MCF 10A (cell line): ENCODE measurements around the gene HOXC4. TPM values are rescaled to one million over a fixed set of nuclear protein-coding genes. Genes with fewer than 3 reads are reported as not detected.

Experiments
- BruUV-seq: library from RNA; stranded (reverse); fragments of 400-500 nt; replicated peaks from 2 replicates; lab custom pipeline; 2021; lab: Mats Ljungman, UMichigan
- CTCF ChIA-PET: fragments of 300-600 bp; sonication (Branson Sonifier 250); formaldehyde crosslinking; extraction: SDS; loops from one replicate; lab custom pipeline; 2021; ENCODE audit warnings: antibody characterized with exemption, inconsistent platforms; lab: Yijun Ruan, JAX
- POLR2A ChIA-PET: fragments of 300-600, 350-650 bp; sonication (Branson Sonifier 250); formaldehyde crosslinking; extraction: SDS; loops from one replicate; lab custom pipeline; 2020; ENCODE audit warnings: antibody characterized with exemption, inconsistent platforms; lab: Yijun Ruan, JAX
- DNase-seq: peaks from one replicate; pipeline ENCODE4 v3.0.0-alpha.2; 2018; ENCODE audit not compliant: unreplicated experiment
- H3K27ac Mint-ChIP-seq: one replicate; pipeline ENCODE4 v1.8.0; 2022; ENCODE audit warnings: mild to moderate bottlenecking, low read depth, mixed read lengths; ENCODE audit not compliant: unreplicated experiment
- H3K27me3 Mint-ChIP-seq: one replicate; pipeline ENCODE4 v1.8.0; 2022; ENCODE audit warnings: mixed read lengths; ENCODE audit not compliant: insufficient read depth, unreplicated experiment
- H3K36me3 Mint-ChIP-seq: one replicate; pipeline ENCODE4 v1.8.0; 2022; ENCODE audit warnings: mild to moderate bottlenecking, moderate library complexity, mixed read lengths; ENCODE audit not compliant: insufficient read depth, unreplicated experiment
- H3K4me1 Mint-ChIP-seq: one replicate; pipeline ENCODE4 v1.8.0; 2022; ENCODE audit warnings: mixed read lengths; ENCODE audit not compliant: insufficient read depth, unreplicated experiment
- H3K4me3 Mint-ChIP-seq: one replicate; pipeline ENCODE4 v1.8.0; 2022; ENCODE audit warnings: mild to moderate bottlenecking, moderate library complexity, mixed read lengths; ENCODE audit not compliant: unreplicated experiment
- H3K9me3 Mint-ChIP-seq: one replicate; pipeline ENCODE4 v1.8.0; 2022; ENCODE audit warnings: mixed read lengths; ENCODE audit not compliant: unreplicated experiment
- CTCF ChIP-seq: fragments of 200-600 bp; IDR thresholded peaks from one replicate; pipeline ENCODE4 v1.8.0; 2022; ENCODE audit warnings: antibody characterized with exemption, mild to moderate bottlenecking; ENCODE audit not compliant: unreplicated experiment
- intact Hi-C: fragments of 100-400 bp; cut with micrococcal nuclease; formaldehyde crosslinking; loops from 2 replicates; pipeline ENCODE4 v1.14.1; 2022
- total RNA-seq: library from RNA; stranded (reverse); gene quantifications from 2 replicates; pipeline ENCODE4 v1.2.3, GENCODE V29; 2022

HOXC4 gene
- total RNA-seq, 1 experiment from 2014 or later = 1.7 TPM

DNA sequence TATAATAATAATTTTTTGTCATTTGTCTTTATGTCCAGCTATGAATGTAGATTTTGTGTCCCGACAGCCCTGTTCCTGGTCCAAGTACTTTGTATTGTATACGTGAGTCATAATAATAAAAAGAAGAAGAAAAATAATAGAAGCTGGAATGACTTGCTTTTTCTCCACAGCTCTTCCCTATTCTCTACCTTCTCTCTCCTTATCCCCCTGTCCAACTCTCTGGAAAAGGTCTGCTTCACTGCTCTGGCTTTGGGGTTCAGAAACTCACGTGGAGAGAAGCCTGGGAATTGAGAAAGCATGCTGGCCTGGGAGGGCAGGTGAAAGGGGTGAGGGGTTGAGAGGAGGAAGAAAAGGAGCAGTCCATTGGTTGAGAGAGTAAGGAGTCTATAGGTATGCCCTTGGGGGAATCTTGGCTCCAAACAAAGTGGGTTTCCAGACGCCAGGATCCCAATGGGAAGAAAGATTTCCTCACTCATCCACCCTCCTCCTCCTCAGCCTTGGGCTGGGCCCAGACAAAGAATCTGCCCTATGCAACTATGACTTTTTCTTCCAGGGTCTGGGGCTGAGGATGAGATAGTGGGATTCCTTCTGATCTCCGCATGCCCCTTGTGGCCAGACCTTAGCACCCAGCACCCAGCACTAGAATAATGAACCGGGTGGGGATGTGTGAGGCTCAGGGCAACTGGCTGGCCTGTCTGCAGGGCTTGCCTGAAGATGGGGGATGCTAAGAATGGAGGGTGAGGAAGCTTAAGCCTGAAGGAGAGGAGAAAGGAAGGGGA is 40.8 kb upstream of the HOXC4 start:
- H3K4me1 Mint-ChIP-seq = peaks cover 17% of the 10 kb centered on the region
- no peaks in the 10 kb centered on the region for H3K9me3 Mint-ChIP-seq
- BruUV-seq = no TSS peak
- no peak for TF ChIP-seq CTCF
- DNase-seq = no peak
- no peaks in the 10 kb centered on the region for H3K36me3 Mint-ChIP-seq
- H3K27ac Mint-ChIP-seq = no peak overlapping the region
- POLR2A ChIA-PET = interaction anchor here (1.3 kb wide), 1 partner anchor 9 kb away, joined by 5 read pairs; no protein-coding TSS in a partner anchor
- CTCF ChIA-PET = interaction anchor here (0.7 to 3.8 kb wide), 5 partner anchors 20 to 346 kb away, joined by 3 to 16 read pairs (median 4); partner anchors contain the start of gene HOXC5
- no peaks in the 10 kb centered on the region for H3K27me3 Mint-ChIP-seq
- intact Hi-C loops = no loop called here
- no peak overlapping the region for H3K4me3 Mint-ChIP-seq

DNA sequence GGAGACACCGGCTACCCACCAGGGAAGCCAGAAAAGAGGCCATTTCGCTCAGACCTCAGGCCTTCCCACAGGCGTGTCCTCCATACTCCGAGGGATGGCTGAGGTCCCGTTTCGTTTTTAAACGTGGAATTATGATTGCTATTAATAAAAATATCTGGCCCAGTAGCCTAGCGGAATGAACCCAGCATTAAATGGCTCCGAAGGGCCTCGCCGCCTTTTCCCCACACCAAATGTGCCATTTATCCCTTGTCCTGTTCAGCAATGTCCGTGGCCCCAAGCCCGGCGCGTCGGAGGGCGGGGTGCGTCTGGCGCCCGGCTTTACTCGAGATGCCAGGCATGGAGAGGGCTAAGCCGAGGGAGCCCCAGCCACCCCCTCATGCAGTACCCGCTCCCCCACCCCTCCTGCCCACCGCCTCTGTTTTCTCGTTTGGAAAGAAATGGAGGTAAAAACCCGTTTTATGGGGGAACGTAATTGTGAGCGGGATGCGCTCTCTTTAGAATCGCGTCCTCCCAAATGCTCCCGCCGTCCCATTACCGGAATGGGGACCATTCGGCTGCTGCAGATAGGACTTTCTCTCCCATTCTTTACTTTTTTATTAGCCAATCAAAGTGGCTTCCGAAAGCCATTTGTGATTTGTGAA is 39.1 kb upstream of the HOXC4 start:
- intact Hi-C loops = no loop called here
- BruUV-seq = no TSS peak
- Mint-ChIP-seq H3K27me3 (no peaks in the 10 kb centered on the region), H3K9me3 (no peaks in the 10 kb centered on the region), H3K4me3 (no peak overlapping the region), H3K4me1 (peaks cover 8% of the 10 kb centered on the region), H3K27ac (no peak overlapping the region), H3K36me3 (no peaks in the 10 kb centered on the region)
- TF ChIP-seq CTCF = no peak
- CTCF ChIA-PET = interaction anchor here (0.6 to 3.8 kb wide), 4 partner anchors 187 to 261 kb away, joined by 3 to 16 read pairs (median 4); no protein-coding TSS in a partner anchor
- no peak for DNase-seq
- POLR2A ChIA-PET = interaction anchor here (3.8 to 3.9 kb wide), 2 partner anchors 14 to 18 kb away, joined by 31 to 37 read pairs; partner anchors contain the start of genes HOXC5 and HOXC9

- Mint-ChIP-seq H3K27ac (no peak overlapping the region), H3K4me1 (peaks cover 14% of the 10 kb centered on the region), H3K27me3 (no peaks in the 10 kb centered on the region), H3K36me3 (no peaks in the 10 kb centered on the region), H3K9me3 (no peaks in the 10 kb centered on the region), H3K4me3 (no peak overlapping the region)
- BruUV-seq = no TSS peak
- intact Hi-C loops = no loop called here
- ChIA-PET POLR2A (interaction anchor here (0.6 to 3.9 kb wide), 5 partner anchors 13 to 176 kb away, joined by 3 to 37 read pairs (median 31); partner anchors contain the start of genes HOXC5, HOXC6 and HOXC9), CTCF (interaction anchor here (0.6 to 3.8 kb wide), 5 partner anchors 17 to 262 kb away, joined by 3 to 16 read pairs (median 4); no protein-coding TSS in a partner anchor)
- no peak for TF ChIP-seq CTCF
- DNase-seq = no peak
These were observed 38.4 kb upstream of the HOXC4 start for GRCh38 chr12:54015018-54015931.
